HepG2 (cell line): Measurements from ENCODE around the gene STX2. TPM values are rescaled to one million over a fixed set of nuclear protein-coding genes. Genes with fewer than 3 reads are reported as not detected.

Experiments
- BCLAF1 ChIP-seq: fragments of 450-650 bp; IDR thresholded peaks from 2 replicates; pipeline ENCODE4 v1.6.1; 2017; ENCODE audit warnings: mild to moderate bottlenecking
- CSRNP1 ChIP-seq: sonication (generic); formaldehyde crosslinking; IDR thresholded peaks from 2 replicates; pipeline ENCODE4 v1.8.1; 2023; ENCODE audit warnings: mild to moderate bottlenecking, missing genetic modification reagents
- ELF1 ChIP-seq: sonication (generic); formaldehyde crosslinking; IDR thresholded peaks from 2 replicates; pipeline ENCODE4 v1.4.0; 2020; ENCODE audit warnings: missing genetic modification reagents
- ELF4 ChIP-seq: sonication (generic); formaldehyde crosslinking; IDR thresholded peaks from 2 replicates; pipeline ENCODE4 v1.5.0; 2020; ENCODE audit warnings: missing genetic modification reagents, mild to moderate bottlenecking, moderate library complexity, borderline replicate concordance
- ETV6 ChIP-seq: sonication (generic); formaldehyde crosslinking; conservative IDR thresholded peaks from 2 replicates; pipeline ENCODE4 v1.4.0; 2020; ENCODE audit warnings: missing genetic modification reagents
- FIP1L1 ChIP-seq: fragments of 200-400 bp; formaldehyde crosslinking; IDR thresholded peaks from 2 replicates; pipeline ENCODE4 v1.6.1; 2018; ENCODE audit warnings: low read depth, mild to moderate bottlenecking, low read length, moderate library complexity, borderline replicate concordance; ENCODE audit not compliant: insufficient read depth
- HMG20A ChIP-seq: IDR thresholded peaks from 2 replicates; pipeline ENCODE4 v1.6.1; 2016; ENCODE audit warnings: borderline replicate concordance
- KDM5A ChIP-seq: fragments of 200-600 bp; sonication (generic); IDR thresholded peaks from 2 replicates; pipeline ENCODE4 v1.7.0; 2018; ENCODE audit warnings: antibody characterized with exemption, mild to moderate bottlenecking, low read length, borderline replicate concordance
- PAX8 ChIP-seq: sonication (generic); formaldehyde crosslinking; IDR thresholded peaks from 2 replicates; pipeline ENCODE4 v1.8.0; 2022; ENCODE audit warnings: mild to moderate bottlenecking, missing genetic modification reagents, borderline replicate concordance
- PHF20 ChIP-seq: sonication (generic); formaldehyde crosslinking; IDR thresholded peaks from 2 replicates; pipeline ENCODE4 v1.5.0; 2020; ENCODE audit warnings: mild to moderate bottlenecking, missing genetic modification reagents
- RXRA ChIP-seq: sonication (generic); formaldehyde crosslinking; IDR thresholded peaks from 2 replicates; pipeline ENCODE4 v1.5.1; 2020; ENCODE audit warnings: missing genetic modification reagents
- SKI ChIP-seq: fragments of 450-650 bp; IDR thresholded peaks from one replicate; pipeline ENCODE4 v1.6.1; 2018; ENCODE audit warnings: mild to moderate bottlenecking; ENCODE audit not compliant: partially characterized antibody
- TFE3 ChIP-seq: IDR thresholded peaks from 2 replicates; pipeline ENCODE4 v1.6.1; 2016
- TMF1 ChIP-seq: sonication (generic); formaldehyde crosslinking; IDR thresholded peaks from 2 replicates; pipeline ENCODE4 v1.8.1; 2022; ENCODE audit warnings: low read depth, missing genetic modification reagents
- ZNF431 ChIP-seq: sonication (generic); formaldehyde crosslinking; IDR thresholded peaks from 2 replicates; pipeline ENCODE4 v1.9.0; 2022; ENCODE audit warnings: missing genetic modification reagents, low read depth, mild to moderate bottlenecking, borderline replicate concordance
- ZNF512 ChIP-seq: sonication (generic); formaldehyde crosslinking; IDR thresholded peaks from 2 replicates; pipeline ENCODE4 v1.4.0; 2020; ENCODE audit warnings: mild to moderate bottlenecking, missing genetic modification reagents
- ZNF574 ChIP-seq: sonication (generic); formaldehyde crosslinking; IDR thresholded peaks from 2 replicates; pipeline ENCODE4 v1.4.0; 2020; ENCODE audit warnings: missing genetic modification reagents
- ZNF773 ChIP-seq: sonication (generic); formaldehyde crosslinking; IDR thresholded peaks from 2 replicates; pipeline ENCODE4 v1.4.0; 2020; ENCODE audit warnings: missing genetic modification reagents, borderline replicate concordance
- ZSCAN21 ChIP-seq: sonication (generic); formaldehyde crosslinking; IDR thresholded peaks from 2 replicates; pipeline ENCODE4 v1.8.0; 2022; ENCODE audit warnings: mild to moderate bottlenecking, missing genetic modification reagents, moderate library complexity, borderline replicate concordance
- polyA plus RNA-seq, 8 experiments: library from polyadenylated mRNA; depleted of rRNA in 3 of 8; stranded (reverse) in 7 of 8; unstranded in 1 of 8; fragments of >200 nt; fragmentation: Illumina TruSeq in 4 of 8; extraction: Trizol in 4 of 8; gene quantifications; 2 replicates each; pipeline versions ENCODE4 v1.2.1 to v1.2.3, GENCODE V29; 2011 to 2016; ENCODE audit warnings: low read depth in 4 of 8, missing spikeins in 1 of 8, mixed read lengths in 1 of 8; ENCODE audit not compliant: insufficient read depth in 1 of 8
- total RNA-seq, 5 experiments: library from RNA; depleted of rRNA; stranded (reverse); fragments of >200 nt; fragmentation: Illumina TruSeq; extraction: Trizol; gene quantifications; 2 replicates each; pipeline ENCODE4 v1.2.3, GENCODE V29; 2016; ENCODE audit warnings: low read depth in 1 of 5

STX2 gene
- total and polyA plus RNA-seq, 2 of the 13 experiments (the other 11 are each of a cell fraction or from before 2014, with no cell fraction given) = 13.4 to 25.1 TPM

- TF ChIP-seq ZNF574 (CRISPR knock-in tag) (peak; percentile 74; the same call in 1 of the 2 replicates), ETV6 (CRISPR knock-in tag) (peak; percentile 98), BCLAF1 (no peak), TFE3 (CRISPR knock-in tag) (no peak), RXRA (CRISPR knock-in tag) (no peak), ZNF773 (no peak), ELF1 (CRISPR knock-in tag) (peak; percentile 66; the same call in 1 of the 2 replicates), SKI (no peak), HMG20A (CRISPR knock-in tag) (no peak), ZNF512 (CRISPR knock-in tag) (peak; percentile 80; the same call in 1 of the 2 replicates), KDM5A (no peak), ELF4 (peak; percentile 59; the same call in 1 of the 2 replicates), TMF1 (no peak), ZNF431 (CRISPR knock-in tag) (no peak), FIP1L1 (no peak), ZSCAN21 (no peak), PHF20 (CRISPR knock-in tag) (peak; percentile 78), CSRNP1 (CRISPR knock-in tag) (no peak), PAX8 (CRISPR knock-in tag) (no peak)
Measured at GRCh38 chr12:130754234-130754901, 84.7 kb downstream of the STX2 start (continued).
